GM10248 (cell line): Measurements from ENCODE around the gene SDHB.

Experiments used
- CTCF ChIA-PET: fragments of 300-600 bp; sonication (Branson Sonifier 250); formaldehyde crosslinking; extraction: SDS; loops from one replicate; lab custom pipeline; 2021; ENCODE audit warnings: antibody characterized with exemption; lab: Yijun Ruan, JAX
- POLR2A ChIA-PET: fragments of 350-650 bp; sonication (Branson Sonifier 250); formaldehyde crosslinking; extraction: SDS; loops from one replicate; lab custom pipeline; 2020; ENCODE audit warnings: antibody characterized with exemption; lab: Yijun Ruan, JAX
- DNase-seq: peaks from one replicate; pipeline ENCODE4 v3.0.0; 2012; ENCODE audit errors: extremely low spot score
- TF ChIP-seq, protein P1 (sequence below): IDR thresholded peaks from 2 replicates; pipeline ENCODE4 v1.5.1; 2012; ENCODE audit warnings: mild to moderate bottlenecking, low read depth; ENCODE audit errors: extremely low read depth, missing control alignments, control extremely low read depth

SDHB gene

DNA sequence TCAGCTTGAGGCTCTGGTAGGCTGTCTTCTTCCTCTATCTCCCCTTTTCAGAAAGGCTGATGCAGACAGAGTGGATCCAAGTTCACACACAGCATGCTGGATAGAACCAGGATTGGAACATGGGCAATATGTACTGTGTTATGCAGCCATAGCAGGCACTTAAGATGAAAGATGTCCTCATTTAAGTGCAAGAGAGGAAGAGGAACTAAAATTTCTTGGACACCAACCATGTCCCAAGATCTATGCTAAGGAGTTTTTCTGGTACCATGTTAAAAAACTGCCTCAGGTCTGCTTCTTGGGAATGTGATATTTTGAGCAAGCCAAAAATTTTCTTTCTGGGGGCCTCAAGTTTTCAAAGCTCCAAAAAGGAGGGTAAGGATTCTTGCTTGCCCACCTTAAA lies 1.2 kb downstream of the SDHB start:
- ChIA-PET POLR2A (no interaction called here), CTCF (interaction anchor here (1.1 kb wide), 1 partner anchor 101 kb away, joined by 3 read pairs; no protein-coding TSS in a partner anchor)
- no peak for DNase-seq
- TF ChIP-seq, protein P1, sequence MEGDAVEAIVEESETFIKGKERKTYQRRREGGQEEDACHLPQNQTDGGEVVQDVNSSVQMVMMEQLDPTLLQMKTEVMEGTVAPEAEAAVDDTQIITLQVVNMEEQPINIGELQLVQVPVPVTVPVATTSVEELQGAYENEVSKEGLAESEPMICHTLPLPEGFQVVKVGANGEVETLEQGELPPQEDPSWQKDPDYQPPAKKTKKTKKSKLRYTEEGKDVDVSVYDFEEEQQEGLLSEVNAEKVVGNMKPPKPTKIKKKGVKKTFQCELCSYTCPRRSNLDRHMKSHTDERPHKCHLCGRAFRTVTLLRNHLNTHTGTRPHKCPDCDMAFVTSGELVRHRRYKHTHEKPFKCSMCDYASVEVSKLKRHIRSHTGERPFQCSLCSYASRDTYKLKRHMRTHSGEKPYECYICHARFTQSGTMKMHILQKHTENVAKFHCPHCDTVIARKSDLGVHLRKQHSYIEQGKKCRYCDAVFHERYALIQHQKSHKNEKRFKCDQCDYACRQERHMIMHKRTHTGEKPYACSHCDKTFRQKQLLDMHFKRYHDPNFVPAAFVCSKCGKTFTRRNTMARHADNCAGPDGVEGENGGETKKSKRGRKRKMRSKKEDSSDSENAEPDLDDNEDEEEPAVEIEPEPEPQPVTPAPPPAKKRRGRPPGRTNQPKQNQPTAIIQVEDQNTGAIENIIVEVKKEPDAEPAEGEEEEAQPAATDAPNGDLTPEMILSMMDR, result no peak

- CTCF ChIA-PET, result interaction anchor here (1.0 to 1.1 kb wide), 3 partner anchors 33 to 431 kb away, joined by 3 read pairs; no protein-coding TSS in a partner anchor
- DNase-seq, result no peak
- POLR2A ChIA-PET, result no interaction called here
- TF ChIP-seq, protein P1, result no peak
These were observed 1.8 kb downstream of the SDHB start for GRCh38 chr1:17052038-17052437.

GRCh38 chr1:17047924-17048323 lies 5.9 kb downstream of the SDHB start:
- ChIA-PET POLR2A (no interaction called here), CTCF (interaction anchor here (1.0 to 4.2 kb wide), 9 partner anchors 15 to 426 kb away, joined by 3 to 33 read pairs (median 4); no protein-coding TSS in a partner anchor)
- DNase-seq, result no peak
- TF ChIP-seq, protein P1, result no peak

DNA sequence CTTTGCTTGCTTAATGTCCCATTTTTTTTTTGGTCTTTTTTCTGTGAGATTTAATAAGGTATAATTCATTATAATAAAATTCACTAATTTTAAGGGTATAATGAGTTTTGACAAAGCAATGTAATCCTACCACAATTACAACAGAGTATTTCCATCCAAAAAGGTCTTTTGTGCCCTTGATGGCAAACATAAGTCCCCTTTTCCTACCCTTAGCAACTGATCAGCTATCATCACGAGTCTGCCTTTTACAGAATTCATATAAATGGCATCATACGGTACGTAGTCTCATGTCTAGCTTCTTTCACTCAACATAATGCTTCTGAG lies 7.5 kb downstream of the SDHB start:
- ChIA-PET CTCF (interaction anchor here (0.9 to 4.2 kb wide), 14 partner anchors 9 to 425 kb away, joined by 3 to 33 read pairs (median 6); no protein-coding TSS in a partner anchor), POLR2A (no interaction called here)
- TF ChIP-seq, protein P1, result no peak
- DNase-seq, result no peak

DNA sequence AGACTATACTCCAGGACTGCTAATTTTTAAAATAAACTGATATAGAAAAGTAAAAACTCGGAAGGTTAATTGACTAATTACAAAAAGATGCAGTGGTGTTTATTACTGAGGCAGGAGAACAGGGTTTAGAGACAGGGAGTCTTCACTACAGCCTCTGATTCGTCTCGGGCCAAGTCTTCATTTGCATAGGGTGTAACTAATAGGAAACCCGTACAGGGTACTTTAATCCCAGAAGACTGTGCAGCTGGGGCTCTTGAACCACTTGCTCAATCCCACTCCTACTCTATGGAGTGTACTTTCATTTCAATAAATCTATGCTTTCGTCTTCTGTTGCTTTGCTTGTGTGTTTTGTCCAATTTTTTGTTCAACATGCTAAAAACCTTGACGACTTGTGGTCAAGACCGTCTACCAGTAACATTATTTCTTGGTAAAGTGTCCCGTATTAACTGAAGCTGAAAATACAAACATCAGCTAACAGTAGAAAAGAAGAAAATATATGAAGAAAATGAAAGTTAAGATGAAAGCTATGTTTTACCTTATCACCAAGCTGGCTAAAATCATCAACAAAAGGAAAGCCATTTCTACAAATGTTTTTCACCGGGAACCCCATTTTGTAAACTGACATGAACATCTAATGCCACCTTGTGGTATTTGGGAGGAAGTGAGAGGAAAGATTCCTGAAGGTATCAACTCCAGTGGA lies 8.0 kb downstream of the SDHB start:
- peak; percentile 49 for DNase-seq
- TF ChIP-seq, protein P1, result peak; percentile 56
- POLR2A ChIA-PET, result no interaction called here
- CTCF ChIA-PET, result interaction anchor here (0.9 to 4.2 kb wide), 15 partner anchors 8 to 425 kb away, joined by 3 to 33 read pairs (median 5); no protein-coding TSS in a partner anchor

GRCh38 chr1:17045150-17045549 lies 8.7 kb downstream of the SDHB start:
- no peak for DNase-seq
- POLR2A ChIA-PET, result no interaction called here
- CTCF ChIA-PET, result interaction anchor here (0.6 to 4.2 kb wide), 13 partner anchors 9 to 424 kb away, joined by 3 to 33 read pairs (median 5); no protein-coding TSS in a partner anchor
- TF ChIP-seq, protein P1, result no peak
